H9 (cell line): ENCODE data around the gene GPD2. TPM values are rescaled to one million over a fixed set of nuclear protein-coding genes. Genes with fewer than 3 reads are reported as not detected.
A peak's percentile ranks its signal among the peaks of the same experiment; 100 is the strongest.

Experiments used
- DNase-seq: peaks from one replicate; pipeline ENCODE4 v3.0.0-alpha.2; 2017
- H2AFZ ChIP-seq: one replicate; pipeline ENCODE4 v1.6.1; 2013; ENCODE audit warnings: mild to moderate bottlenecking, low read length, control low read depth, moderate library complexity
- H2AK5ac ChIP-seq: 2 replicates; pipeline ENCODE4 v1.6.1; 2013; ENCODE audit warnings: low read length, control low read depth, mixed read lengths; ENCODE audit not compliant: insufficient read length
- H2BK120ac ChIP-seq: one replicate; pipeline ENCODE4 v1.6.1; 2013; ENCODE audit warnings: low read depth, mild to moderate bottlenecking, low read length, control low read depth, inconsistent platforms; ENCODE audit not compliant: poor library complexity, severe bottlenecking
- H2BK12ac ChIP-seq: 2 replicates; pipeline ENCODE4 v1.6.1; 2013; ENCODE audit warnings: low read length, control low read depth, mixed read lengths, low read depth; ENCODE audit not compliant: insufficient read length
- H2BK15ac ChIP-seq: 2 replicates; pipeline ENCODE4 v1.6.1; 2013; ENCODE audit warnings: low read depth, low read length, control low read depth
- H2BK20ac ChIP-seq: one replicate; pipeline ENCODE4 v1.6.1; 2013; ENCODE audit warnings: low read depth, mild to moderate bottlenecking, low read length, control low read depth, inconsistent platforms; ENCODE audit not compliant: poor library complexity, severe bottlenecking
- H2BK5ac ChIP-seq: 2 replicates; pipeline ENCODE4 v1.6.1; 2013; ENCODE audit warnings: low read length, control low read depth, mixed read lengths; ENCODE audit not compliant: insufficient read length
- H3K14ac ChIP-seq: 2 replicates; pipeline ENCODE4 v1.6.1; 2013; ENCODE audit warnings: low read length, control low read depth; ENCODE audit not compliant: insufficient read depth
- H3K18ac ChIP-seq: 2 replicates; pipeline ENCODE4 v1.6.1; 2013; ENCODE audit warnings: low read depth, mild to moderate bottlenecking, mixed read lengths, low read length, control low read depth; ENCODE audit not compliant: insufficient read length
- H3K23ac ChIP-seq: 2 replicates; pipeline ENCODE4 v1.6.1; 2013; ENCODE audit warnings: low read length, control low read depth, mixed read lengths, low read depth; ENCODE audit not compliant: insufficient read length
- H3K23me2 ChIP-seq: 2 replicates; pipeline ENCODE4 v1.6.1; 2013; ENCODE audit warnings: low read depth, mild to moderate bottlenecking, mixed read lengths, low read length, control low read depth; ENCODE audit not compliant: insufficient read length, poor library complexity, severe bottlenecking
- H3K27ac ChIP-seq: 2 replicates; pipeline ENCODE4 v1.5.1; 2013; ENCODE audit warnings: low read length, control low read depth, mixed read lengths, low read depth; ENCODE audit not compliant: insufficient read length
- H3K27me3 ChIP-seq: 2 replicates; pipeline ENCODE4 v1.6.1; 2013; ENCODE audit warnings: low read length, control low read depth, inconsistent platforms; ENCODE audit not compliant: insufficient read depth
- H3K4ac ChIP-seq: 2 replicates; pipeline ENCODE4 v1.6.1; 2013; ENCODE audit warnings: low read depth, mild to moderate bottlenecking, control low read depth, inconsistent platforms, low read length, moderate library complexity
- H3K4me1 ChIP-seq: 2 replicates; pipeline ENCODE4 v1.6.1; 2013; ENCODE audit warnings: low read length, control low read depth, inconsistent platforms; ENCODE audit not compliant: insufficient read depth
- H3K4me2 ChIP-seq: 2 replicates; pipeline ENCODE4 v1.6.1; 2013; ENCODE audit warnings: low read length, control low read depth, mixed read lengths; ENCODE audit not compliant: insufficient read length, insufficient read depth
- H3K56ac ChIP-seq: 2 replicates; pipeline ENCODE4 v1.6.1; 2013; ENCODE audit warnings: low read depth, mild to moderate bottlenecking, mixed read lengths, low read length, control low read depth; ENCODE audit not compliant: insufficient read length
- H3K79me1 ChIP-seq: 2 replicates; pipeline ENCODE4 v1.6.1; 2013; ENCODE audit warnings: low read depth, mild to moderate bottlenecking, moderate library complexity, low read length, control low read depth, inconsistent platforms; ENCODE audit not compliant: insufficient read depth, poor library complexity, severe bottlenecking
- H3K79me2 ChIP-seq: 2 replicates; pipeline ENCODE4 v1.6.1; 2013; ENCODE audit warnings: low read length, control low read depth, inconsistent platforms; ENCODE audit not compliant: insufficient read depth
- H3K9ac ChIP-seq: 2 replicates; pipeline ENCODE4 v1.6.1; 2013; ENCODE audit warnings: low read length, control low read depth, mixed read lengths; ENCODE audit not compliant: insufficient read length; ENCODE audit errors: extremely low read depth
- H3K9me3 ChIP-seq: one replicate; pipeline ENCODE4 v1.6.1; 2013; ENCODE audit warnings: low read depth, low read length, inconsistent platforms; ENCODE audit not compliant: control insufficient read depth
- H3T11ph ChIP-seq: one replicate; pipeline ENCODE4 v1.6.1; 2013; ENCODE audit warnings: mild to moderate bottlenecking, low read length, control low read depth, inconsistent platforms
- H4K20me1 ChIP-seq: one replicate; pipeline ENCODE4 v1.6.1; 2013; ENCODE audit not compliant: control insufficient read depth, insufficient read length, insufficient read depth
- H4K5ac ChIP-seq: 2 replicates; pipeline ENCODE4 v1.6.1; 2013; ENCODE audit warnings: low read depth, mild to moderate bottlenecking, mixed read lengths, low read length, control low read depth; ENCODE audit not compliant: insufficient read length
- H4K8ac ChIP-seq: replicated peaks from 2 replicates; pipeline ENCODE4 v1.6.1; 2013; ENCODE audit warnings: low read length, control low read depth, mixed read lengths, low read depth; ENCODE audit not compliant: insufficient read length
- H4K91ac ChIP-seq: 2 replicates; pipeline ENCODE4 v1.6.1; 2013; ENCODE audit warnings: low read depth, mild to moderate bottlenecking, moderate library complexity, mixed read lengths, low read length, control low read depth; ENCODE audit not compliant: insufficient read length
- H3K27ac Mint-ChIP-seq, 3 experiments: 2 replicates in 2 of 3; 3 replicates in 1 of 3; pipeline ENCODE4 v1.8.0; 2020 to 2021; ENCODE audit warnings: mixed read lengths in 3 of 3, mild to moderate bottlenecking in 1 of 3, moderate library complexity in 1 of 3
- H3K27me3 Mint-ChIP-seq: 2 replicates; pipeline ENCODE4 v1.8.0; 2021; ENCODE audit warnings: low read depth, mild to moderate bottlenecking, moderate library complexity, mixed read lengths
- H3K36me3 Mint-ChIP-seq, 3 experiments: 2 replicates in 2 of 3; 3 replicates in 1 of 3; pipeline ENCODE4 v1.8.0; 2020 to 2021; ENCODE audit warnings: low read depth in 3 of 3, mixed read lengths in 3 of 3; ENCODE audit not compliant: insufficient read depth in 1 of 3
- H3K4me1 Mint-ChIP-seq, 2 experiments: 2 replicates each; pipeline ENCODE4 v1.8.0; 2020; ENCODE audit warnings: mixed read lengths in 2 of 2
- H3K4me3 Mint-ChIP-seq, 2 experiments: 2 replicates in 1 of 2; 3 replicates in 1 of 2; pipeline ENCODE4 v1.8.0; 2020 to 2021; ENCODE audit warnings: mild to moderate bottlenecking in 2 of 2, mixed read lengths in 2 of 2, moderate library complexity in 1 of 2
- H3K9me3 Mint-ChIP-seq, 2 experiments: 2 replicates in 1 of 2; 3 replicates in 1 of 2; pipeline ENCODE4 v1.8.0; 2020; ENCODE audit warnings: mild to moderate bottlenecking in 2 of 2, mixed read lengths in 2 of 2, moderate library complexity in 1 of 2
- CTCF ChIP-seq: fragments of 200-600 bp; sonication (generic); conservative IDR thresholded peaks from 3 replicates; pipeline ENCODE4 v1.8.0; 2021; ENCODE audit warnings: antibody characterized with exemption, mild to moderate bottlenecking
- WGBS: extraction: QIAGEN DNeasy Blood & Tissue Kit; methylation state at CpG from one replicate; pipeline ENCODE4 v1.1.7; 2013; ENCODE audit warnings: missing lambda C conversion rate, low lambda C conversion rate, mixed read lengths; ENCODE audit not compliant: insufficient read length; ENCODE audit errors: extremely low coverage; 5-methylcytosine and 5-hydroxymethylcytosine counted together
- total RNA-seq: library from RNA; stranded (reverse); gene quantifications from 2 replicates; pipeline ENCODE4 v1.2.1, GENCODE V29; 2021

Gene GPD2
- total RNA-seq, 1 experiment from 2014 or later = 46.0 TPM

- DNase-seq = no peak
- Mint-ChIP-seq H3K9me3 (peaks cover 0 to 10% of the 10 kb centered on the region in 2 experiments; a peak in 3 of 5 replicates), H3K27me3 (no peaks in the 10 kb centered on the region), H3K4me1 (peaks cover 6 to 15% of the 10 kb centered on the region in 2 experiments), H3K36me3 (peaks cover 9 to 17% (median 12%) of the 10 kb centered on the region in 3 experiments; a peak in 6 of 7 replicates), H3K4me3 (no peak overlapping the region), H3K27ac (peak overlapping the region in 1 of 3 experiments; percentile 62; a peak in 1 of 7 replicates)
- Histone ChIP-seq H3K79me2 (no peaks in the 10 kb centered on the region), H3K9ac (no peak overlapping the region), H3K56ac (no peak overlapping the region), H2BK15ac (no peak overlapping the region), H3K23ac (no peak overlapping the region), H3K9me3 (no peaks in the 10 kb centered on the region), H2BK5ac (no peak overlapping the region), H3K4me1 (peaks cover under 1% of the 10 kb centered on the region; the same call in 1 of the 2 replicates), H4K20me1 (no peaks in the 10 kb centered on the region), H3K18ac (no peak overlapping the region), H2BK120ac (no peak overlapping the region), H3K23me2 (no peaks in the 10 kb centered on the region), H3K79me1 (no peaks in the 10 kb centered on the region), H2BK12ac (no peak overlapping the region), H3K4me2 (no peak overlapping the region), H3T11ph (no peak overlapping the region), H3K14ac (no peak overlapping the region), H3K27ac (no peak overlapping the region), H2BK20ac (no peak overlapping the region), H4K5ac (no peak overlapping the region), H3K4ac (no peak overlapping the region), H4K8ac (no peak overlapping the region), H4K91ac (no peak overlapping the region), H2AFZ (no peak overlapping the region), H2AK5ac (no peak overlapping the region), H3K27me3 (no peaks in the 10 kb centered on the region)
- no CpG with 5 or more reads among the region's 2 CpGs for WGBS
- TF ChIP-seq CTCF = no peak
Measured at GRCh38 chr2:156532989-156533388, 96.8 kb downstream of the GPD2 start.
